HG03159 (cell line): ENCODE measurements around the gene ECSCR.
"Not testable (repeated sequence)": the region's sequence is repeated elsewhere in the genome, so short reads cannot be mapped to it uniquely, and the experiment has no call there.

Source experiments
- ATAC-seq: cut with Tn5 transposase; IDR thresholded peaks from one replicate; pipeline ENCODE4 v1.9.1; 2021; ENCODE audit warnings: mild to moderate bottlenecking, moderate library complexity; ENCODE audit not compliant: unreplicated experiment

The ECSCR gene

DNA sequence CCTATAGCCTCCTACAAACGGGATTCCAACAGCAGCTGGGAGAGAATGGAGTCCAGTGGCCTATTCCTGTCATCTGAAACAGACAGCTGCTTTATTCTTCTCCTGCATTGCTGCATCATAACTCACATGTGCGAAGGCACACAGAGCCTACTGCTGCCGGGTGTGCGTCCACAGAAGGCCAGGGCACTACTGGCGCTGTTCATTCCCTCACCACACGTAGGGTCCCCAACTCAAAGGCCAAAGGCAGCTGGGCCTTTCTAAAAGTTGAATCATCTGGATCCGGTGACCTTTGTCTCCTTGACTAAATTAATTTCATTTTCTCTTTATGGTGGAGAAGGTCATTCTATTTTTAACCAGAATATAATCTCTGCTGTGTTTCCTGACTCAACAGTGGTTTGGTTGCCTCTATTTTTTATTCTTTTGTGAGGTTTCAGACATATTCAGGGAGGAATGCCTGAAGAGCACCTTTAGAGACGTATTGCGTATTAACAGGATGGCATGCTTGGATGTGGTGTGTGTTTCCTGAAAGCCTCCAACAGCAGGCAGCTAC, 47.9 kb downstream of the ECSCR start:
- ATAC-seq, result no peak

DNA sequence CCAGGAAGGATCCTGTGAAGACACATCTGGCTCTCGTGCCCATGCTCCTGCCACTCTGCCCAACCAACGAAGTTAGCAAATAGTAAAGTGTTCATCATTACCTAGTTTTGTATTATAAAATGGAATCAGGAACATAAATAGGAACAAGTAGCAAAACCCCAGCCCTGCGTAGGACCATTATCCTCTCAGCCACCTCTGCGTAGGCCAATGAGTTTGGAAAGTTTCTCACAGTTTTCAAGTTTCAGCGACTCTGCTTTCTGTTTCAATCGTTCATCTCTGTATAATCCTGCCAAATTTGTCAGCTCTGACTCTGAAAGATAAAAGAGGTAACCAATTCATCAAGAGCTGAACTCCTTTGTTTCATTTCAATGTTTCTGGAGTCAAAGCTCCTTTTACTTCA, 48.6 kb downstream of the ECSCR start:
- no peak for ATAC-seq

- no peak for ATAC-seq
These were observed 49.4 kb downstream of the ECSCR start for GRCh38 chr5:139413153-139413552.

DNA sequence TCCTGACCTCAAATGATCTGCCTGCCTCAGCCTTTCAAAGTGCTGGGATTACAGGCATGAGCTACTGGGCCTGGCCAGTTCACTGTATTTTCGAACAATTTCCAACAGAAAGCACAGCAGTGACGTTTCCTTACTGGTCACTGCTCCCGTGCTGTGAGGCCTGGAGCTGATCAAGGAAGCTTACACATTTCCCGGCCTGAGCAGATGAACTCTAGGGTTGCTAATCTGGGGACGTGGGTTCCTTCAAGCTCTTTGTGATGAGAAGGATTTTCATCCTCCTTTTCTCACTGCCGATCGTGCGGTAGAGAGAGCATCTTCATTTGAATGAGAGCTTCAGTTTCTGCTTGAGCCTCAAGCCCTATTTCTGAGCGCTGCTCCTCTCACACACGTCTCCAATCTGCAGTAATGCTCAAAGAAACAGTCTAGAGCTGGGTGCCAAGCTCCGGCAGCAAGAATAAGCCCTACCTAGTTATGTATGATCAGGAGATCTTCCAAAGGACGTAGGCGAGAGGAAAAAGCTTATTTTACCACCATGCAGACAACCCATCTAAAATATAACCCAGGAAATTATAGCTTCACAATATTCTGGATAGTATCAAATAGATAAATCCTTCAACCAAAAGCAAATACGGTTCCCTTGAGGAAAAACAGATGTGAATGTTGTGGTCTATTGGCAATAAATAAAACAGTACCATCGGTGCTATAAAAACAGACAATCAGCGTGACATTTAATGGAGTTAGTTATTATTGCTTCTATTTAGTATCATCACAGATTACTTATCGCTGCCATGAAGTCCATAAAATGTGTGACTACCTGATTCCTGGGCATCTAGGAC, 51.3 kb downstream of the ECSCR start:
- ATAC-seq, result no peak

DNA sequence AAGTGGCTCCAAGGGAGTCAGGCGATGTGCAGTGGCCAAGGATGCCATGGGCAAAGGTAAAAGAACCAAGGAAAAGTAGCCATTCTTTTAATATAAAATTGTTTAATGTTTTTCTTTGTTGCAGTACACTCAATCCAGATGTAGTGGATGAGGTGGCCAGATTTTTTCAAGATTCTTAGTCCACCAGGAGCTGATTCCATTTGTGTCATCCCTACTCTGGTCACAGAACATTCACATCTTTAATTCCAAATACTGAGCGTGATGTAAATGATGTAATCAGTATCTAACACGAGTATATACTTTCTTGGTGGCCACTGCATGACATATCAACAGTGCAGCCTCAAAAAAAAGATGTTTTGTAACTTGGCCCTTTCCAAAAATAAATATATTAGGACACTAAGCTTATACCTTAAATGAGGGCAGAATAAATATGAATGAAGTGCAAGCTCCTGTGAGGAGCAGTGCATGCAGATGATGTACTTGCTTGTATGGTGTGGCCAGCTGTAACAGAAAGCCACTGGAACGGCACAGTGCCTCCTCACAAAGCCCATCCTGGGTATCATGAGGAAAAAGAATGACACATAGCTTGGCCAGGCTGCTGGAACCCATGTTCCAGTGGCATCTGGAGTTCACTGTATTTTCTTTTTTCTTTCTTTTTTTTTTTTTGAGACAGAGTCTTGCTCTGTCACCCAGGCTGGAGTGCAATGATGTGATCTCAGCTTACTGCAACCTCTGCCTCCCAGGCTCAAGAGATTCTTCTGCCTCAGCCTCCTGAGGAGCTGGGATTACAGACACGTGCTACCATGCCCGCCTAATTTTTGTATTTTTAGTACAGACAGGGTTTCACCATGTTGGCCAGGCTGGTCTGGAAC, 52.2 kb downstream of the ECSCR start:
- no peak for ATAC-seq

GRCh38 chr5:139409116-139409515, 53.4 kb downstream of the ECSCR start:
- ATAC-seq, result not testable (repeated sequence)

GRCh38 chr5:139408191-139408590, 54.4 kb downstream of the ECSCR start:
- no peak for ATAC-seq

DNA sequence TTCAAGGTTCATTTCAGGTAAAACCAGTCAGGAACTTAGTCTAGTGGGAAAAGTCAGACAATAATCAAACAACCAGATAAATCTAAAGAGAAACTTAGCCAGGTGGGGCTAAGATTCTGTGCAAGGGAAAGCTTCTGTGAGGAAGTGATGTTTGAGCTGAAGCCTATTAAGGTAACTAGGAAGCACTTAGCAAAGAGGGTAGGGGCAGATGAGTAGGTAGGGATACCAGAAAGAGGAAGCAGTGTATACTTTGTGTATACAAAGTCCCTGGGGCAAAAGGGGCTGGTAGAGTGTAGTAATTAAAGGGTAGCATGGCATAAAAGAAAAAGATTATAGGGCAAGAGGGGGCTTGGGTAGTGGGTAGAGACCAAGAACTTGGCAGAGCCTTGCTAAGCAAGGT, 55.0 kb downstream of the ECSCR start:
- no peak for ATAC-seq

GRCh38 chr5:139406963-139407362, 55.6 kb downstream of the ECSCR start:
- no peak for ATAC-seq

GRCh38 chr5:139404484-139404840, 58.1 kb downstream of the ECSCR start:
- no peak for ATAC-seq

- peak; percentile 77 for ATAC-seq
These were observed 58.6 kb downstream of the ECSCR start, which contains the start of gene SPATA24 for GRCh38 chr5:139403787-139404483. Gene SPATA24 (minus strand): TSS chr5:139404089. CDS start chr5:139404060, 29 bp downstream.

DNA sequence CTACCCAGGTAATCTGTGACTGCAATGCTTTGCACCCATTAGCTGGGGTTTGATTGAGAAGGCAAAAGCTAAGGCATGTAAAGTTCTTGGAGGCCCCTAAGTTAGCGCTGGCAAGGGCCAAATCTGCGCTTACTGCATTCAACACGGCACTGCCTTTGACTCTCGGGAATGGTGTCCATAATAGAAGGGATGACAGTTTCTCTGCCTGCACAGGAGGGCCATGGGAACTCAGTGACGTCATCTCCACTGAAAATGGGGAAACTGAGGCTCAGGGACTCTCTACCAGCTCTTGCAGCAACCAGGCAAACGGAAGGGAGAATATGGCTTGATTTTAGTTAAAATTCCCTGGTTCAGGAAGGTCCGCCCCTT, 59.1 kb downstream of the ECSCR start:
- ATAC-seq, result no peak

GRCh38 chr5:139402561-139403158, 59.9 kb downstream of the ECSCR start:
- ATAC-seq, result no peak

- ATAC-seq, result no peak
These were observed 61.0 kb downstream of the ECSCR start for GRCh38 chr5:139401546-139401945.

- ATAC-seq, result no peak
These were observed 62.9 kb downstream of the ECSCR start for GRCh38 chr5:139399501-139400121.
